Cardiac muscle cell (in vitro differentiated cells and primary cell): Measurements from ENCODE around the gene PEX11G. TPM values are rescaled to one million over a fixed set of nuclear protein-coding genes. Genes with fewer than 3 reads are reported as not detected.

ENCODE experiments used
- DNase-seq, 2 donors: peaks; one replicate each; pipeline versions ENCODE4 v3.0.0 to v3.0.0-alpha.2; 2010 to 2017; ENCODE audit warnings: low read depth in 1 of 2, low spot score in 1 of 2
- H3K27ac ChIP-seq: fragments of 200-600 bp; sonication (generic); 2 replicates; pipeline ENCODE4 v1.5.1; 2016
- H3K27me3 ChIP-seq: fragments of 200-600 bp; sonication (generic); 2 replicates; pipeline ENCODE4 v1.6.0; 2016; ENCODE audit warnings: control low read depth
- H3K36me3 ChIP-seq: fragments of 200-600 bp; sonication (generic); 2 replicates; pipeline ENCODE4 v1.5.1; 2016; ENCODE audit warnings: control low read depth
- H3K4me1 ChIP-seq: fragments of 200-600 bp; sonication (generic); 2 replicates; pipeline ENCODE4 v1.8.1; 2017; ENCODE audit warnings: low read depth, mild to moderate bottlenecking, mixed run types
- H3K4me3 ChIP-seq: fragments of 200-600 bp; sonication (generic); 2 replicates; pipeline ENCODE4 v1.5.1; 2016; ENCODE audit warnings: mild to moderate bottlenecking
- H3K9me3 ChIP-seq: fragments of 200-600 bp; sonication (generic); 2 replicates; pipeline ENCODE4 v1.5.1; 2017; ENCODE audit warnings: low read depth, mild to moderate bottlenecking, control low read depth
- CTCF ChIP-seq: IDR thresholded peaks from 2 replicates; pipeline ENCODE4 v1.5.1; 2012; ENCODE audit warnings: low read depth, mild to moderate bottlenecking, low read length
- polyA plus RNA-seq: library from polyadenylated mRNA; unstranded; fragments of >200 nt; fragmentation: Nextera tagmentation; extraction: Ambion mirVana; gene quantifications from 2 replicates; pipeline ENCODE4 v1.2.1, GENCODE V29; 2016
- total RNA-seq: library from RNA; depleted of rRNA; stranded (reverse); fragments of >200 nt; gene quantifications from 2 replicates; pipeline ENCODE4 v1.2.3, GENCODE V29; 2016

The PEX11G gene
- total and polyA plus RNA-seq, 2 experiments from 2014 or later = 6.1 to 6.5 TPM

GRCh38 chr19:7533281-7533885 lies 44.5 kb upstream of the PEX11G start:
- Histone ChIP-seq H3K27me3 (no peaks in the 10 kb centered on the region), H3K9me3 (no peaks in the 10 kb centered on the region), H3K36me3 (no peaks in the 10 kb centered on the region), H3K27ac (peak overlapping the region; percentile 85), H3K4me3 (peak overlapping the region; percentile 71), H3K4me1 (no peaks in the 10 kb centered on the region)
- no peak for TF ChIP-seq CTCF
- peak in 1 of 2 donors; percentile 79 for DNase-seq

GRCh38 chr19:7529610-7530490 lies 41.0 kb upstream of the PEX11G start:
- DNase-seq = no peak
- Histone ChIP-seq H3K4me3 (no peak overlapping the region), H3K36me3 (no peaks in the 10 kb centered on the region), H3K9me3 (no peaks in the 10 kb centered on the region), H3K27ac (no peak overlapping the region), H3K27me3 (no peaks in the 10 kb centered on the region), H3K4me1 (no peaks in the 10 kb centered on the region)
- no peak for TF ChIP-seq CTCF

- no peaks in the 10 kb centered on the region for H3K27me3 ChIP-seq
- H3K4me1 ChIP-seq = no peaks in the 10 kb centered on the region
- H3K36me3 ChIP-seq = no peaks in the 10 kb centered on the region
- H3K4me3 ChIP-seq = no peak overlapping the region
- H3K9me3 ChIP-seq = no peaks in the 10 kb centered on the region
- no peak overlapping the region for H3K27ac ChIP-seq
- DNase-seq = no peak
- no peak for TF ChIP-seq CTCF
Observed at GRCh38 chr19:7529246-7529600, 40.4 kb upstream of the PEX11G start.

DNA sequence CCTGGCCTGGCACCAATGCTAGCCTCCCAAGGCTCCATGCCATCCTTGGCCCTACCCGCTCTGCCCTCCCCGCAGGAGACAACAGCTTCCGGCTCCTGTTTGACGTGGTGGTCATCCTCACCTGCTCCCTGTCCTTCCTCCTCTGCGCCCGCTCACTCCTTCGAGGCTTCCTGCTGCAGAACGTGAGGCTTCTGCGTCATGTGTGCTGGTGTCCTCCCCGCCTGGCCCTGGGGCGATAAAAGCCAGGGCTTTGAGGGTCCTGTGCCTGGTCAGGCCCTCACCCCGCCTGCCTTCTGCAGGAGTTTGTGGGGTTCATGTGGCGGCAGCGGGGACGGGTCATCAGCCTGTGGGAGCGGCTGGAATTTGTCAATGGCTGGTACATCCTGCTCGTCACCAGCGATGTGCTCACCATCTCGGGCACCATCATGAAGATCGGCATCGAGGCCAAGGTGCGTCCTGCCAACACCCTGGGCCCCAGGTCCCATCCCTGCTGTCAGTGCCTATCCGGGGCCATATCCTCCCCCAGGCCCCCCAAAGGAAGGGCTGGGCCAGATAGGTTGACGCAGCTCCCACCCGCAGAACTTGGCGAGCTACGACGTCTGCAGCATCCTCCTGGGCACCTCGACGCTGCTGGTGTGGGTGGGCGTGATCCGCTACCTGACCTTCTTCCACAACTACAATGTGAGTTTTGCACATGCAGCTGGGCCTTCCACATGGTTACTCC lies 39.8 kb upstream of the PEX11G start:
- Histone ChIP-seq H3K36me3 (no peaks in the 10 kb centered on the region), H3K27me3 (no peaks in the 10 kb centered on the region), H3K4me3 (no peak overlapping the region), H3K27ac (no peak overlapping the region), H3K9me3 (no peaks in the 10 kb centered on the region), H3K4me1 (no peaks in the 10 kb centered on the region)
- no peak for TF ChIP-seq CTCF
- DNase-seq = no peak

GRCh38 chr19:7528192-7528519 lies 39.3 kb upstream of the PEX11G start:
- TF ChIP-seq CTCF = no peak
- no peak overlapping the region for H3K27ac ChIP-seq
- H3K27me3 ChIP-seq = no peaks in the 10 kb centered on the region
- no peaks in the 10 kb centered on the region for H3K36me3 ChIP-seq
- no peaks in the 10 kb centered on the region for H3K9me3 ChIP-seq
- DNase-seq = no peak
- H3K4me1 ChIP-seq = peaks cover 4% of the 10 kb centered on the region
- H3K4me3 ChIP-seq = no peak overlapping the region
